Lung (tissue), 12 donors: Measurements from ENCODE around the gene SFXN3. TPM values are rescaled to one million over a fixed set of nuclear protein-coding genes. Genes with fewer than 3 reads are reported as not detected.

Experiments
- ATAC-seq: fragments of 200-7000 bp; cut with Tn5 transposase; one replicate; pipeline ENCODE4 v1.9.1; 2020; ENCODE audit warnings: moderate number of reproducible peaks; ENCODE audit not compliant: insufficient read depth, low FRiP score
- DNase-seq, 3 donors: peaks; one replicate each; pipeline ENCODE4 v3.0.0-alpha.2; 2013 to 2017
- H3K27ac ChIP-seq, 2 donors: one replicate each; pipeline ENCODE4 v1.5.1; 2013; ENCODE audit warnings: mild to moderate bottlenecking in 2 of 2, moderate library complexity in 2 of 2, control low read depth in 1 of 2, inconsistent platforms in 1 of 2, low read depth in 1 of 2, low read length in 1 of 2
- H3K27me3 ChIP-seq, 3 donors: one replicate each; pipeline ENCODE4 v1.5.1; 2013; ENCODE audit warnings: low read length in 2 of 3; ENCODE audit not compliant: control insufficient read depth in 3 of 3, insufficient read depth in 3 of 3
- H3K36me3 ChIP-seq, 4 donors: one replicate each; pipeline ENCODE4 v1.5.1; 2013; ENCODE audit warnings: low read length in 4 of 4, mild to moderate bottlenecking in 1 of 4, moderate library complexity in 1 of 4; ENCODE audit not compliant: control insufficient read depth in 4 of 4, insufficient read depth in 4 of 4
- H3K4me1 ChIP-seq, 5 donors: one replicate each; pipeline ENCODE4 v1.5.1; 2013; ENCODE audit warnings: low read length in 5 of 5, mild to moderate bottlenecking in 2 of 5, moderate library complexity in 1 of 5; ENCODE audit not compliant: control insufficient read depth in 5 of 5, insufficient read depth in 5 of 5
- H3K4me3 ChIP-seq: one replicate; pipeline ENCODE4 v1.5.1; 2013; ENCODE audit warnings: mild to moderate bottlenecking, control low read depth, moderate library complexity
- H3K9ac ChIP-seq, 2 donors: one replicate each; pipeline ENCODE4 v1.5.1; 2013; ENCODE audit warnings: low read length in 2 of 2, control low read depth in 1 of 2; ENCODE audit not compliant: insufficient read depth in 1 of 2
- H3K9me3 ChIP-seq, 4 donors: one replicate each; pipeline ENCODE4 v1.5.1; 2013; ENCODE audit warnings: low read length in 3 of 4, mild to moderate bottlenecking in 1 of 4, moderate library complexity in 1 of 4; ENCODE audit not compliant: control insufficient read depth in 4 of 4, insufficient read depth in 3 of 4
- CTCF ChIP-seq: IDR thresholded peaks from 2 replicates; pipeline ENCODE4 v1.5.1; 2012; ENCODE audit warnings: mild to moderate bottlenecking; ENCODE audit errors: control extremely low read depth, extremely low read depth
- WGBS, 2 donors: extraction: QIAGEN DNeasy Blood & Tissue Kit; methylation state at CpG; one replicate each; pipeline ENCODE4 v1.1.7; 2013; 5-methylcytosine and 5-hydroxymethylcytosine counted together
- polyA plus RNA-seq, 2 donors: library from polyadenylated mRNA; stranded (reverse); fragments of 200-250 nt; gene quantifications; one replicate each; pipeline ENCODE4 v1.2.1, GENCODE V29; 2013
- total RNA-seq, 2 donors: library from RNA; depleted of rRNA in 1 of 2; stranded (reverse); fragments of >200 nt in 1 of 2; gene quantifications; one replicate each; pipeline ENCODE4 v1.2.1, GENCODE V29; 2014 to 2021
- donor health status: control.
- donor health status: control.
- donor health status: Bipolar disorder and iron deficiency.
- donor health status: healthy.
- donor health status: DM: yes; HTN: yes; CAD: no.

SFXN3 gene
- total and polyA plus RNA-seq, 4 donors = 36.4 to 95.8 (median 39.6) TPM

GRCh38 chr10:100989088-100989487 lies 41.9 kb upstream of the SFXN3 start:
- DNase-seq (no peak), ATAC-seq (no peak)
- no peaks in the 10 kb centered on the region for H3K27me3 ChIP-seq
- no peaks in the 10 kb centered on the region for H3K9me3 ChIP-seq
- no peak for TF ChIP-seq CTCF
- 91% methylated on average over 21 of the region's 21 CpGs for WGBS, 2 donors
- peaks cover 6 to 33% (median 22%) of the 10 kb centered on the region in 4 donors for H3K36me3 ChIP-seq
- H3K9ac ChIP-seq = no peak overlapping the region
- H3K27ac ChIP-seq = no peak overlapping the region
- peaks cover 7 to 21% (median 10%) of the 10 kb centered on the region in 5 donors for H3K4me1 ChIP-seq
- no peak overlapping the region for H3K4me3 ChIP-seq

- TF ChIP-seq CTCF = peak; percentile 56
- H3K36me3 ChIP-seq = peaks cover 6 to 32% (median 13%) of the 10 kb centered on the region in 4 donors
- ATAC-seq = no peak
- H3K4me3 ChIP-seq = no peak overlapping the region
- H3K9ac ChIP-seq = no peak overlapping the region
- 63 to 72% methylated on average over 10 of the region's 10 CpGs for WGBS, 2 donors
- peaks cover 0 to 39% (median 13%) of the 10 kb centered on the region in 5 donors for H3K4me1 ChIP-seq
- H3K27ac ChIP-seq = no peak overlapping the region
- peak; percentile 60 to 79 (median 75) for DNase-seq
- no peaks in the 10 kb centered on the region for H3K27me3 ChIP-seq
- H3K9me3 ChIP-seq = no peaks in the 10 kb centered on the region
Measured at GRCh38 chr10:100993986-100994708, 36.9 kb upstream of the SFXN3 start.

- ATAC-seq (no peak), DNase-seq (peak in 2 of 3 donors; percentile 30 to 39)
- H3K27ac ChIP-seq = no peak overlapping the region
- 77 to 80% methylated on average over 6 of the region's 6 CpGs for WGBS, 2 donors
- peaks cover 6 to 25% (median 11%) of the 10 kb centered on the region in 4 donors for H3K36me3 ChIP-seq
- H3K4me3 ChIP-seq = no peak overlapping the region
- no peaks in the 10 kb centered on the region for H3K9me3 ChIP-seq
- H3K4me1 ChIP-seq = peaks cover 0 to 39% (median 13%) of the 10 kb centered on the region in 5 donors
- H3K27me3 ChIP-seq = no peaks in the 10 kb centered on the region
- TF ChIP-seq CTCF = no peak
- H3K9ac ChIP-seq = no peak overlapping the region
Measured at GRCh38 chr10:100995181-100995580, 35.9 kb upstream of the SFXN3 start.
